DOHH2 (cell line): ENCODE data around the gene RPS13.

Source experiments
- EZH2phosphoT487 ChIP-seq: fragments of 200-600 bp; sonication (generic); IDR thresholded peaks from 2 replicates; pipeline ENCODE4 v1.6.1; 2017; ENCODE audit warnings: borderline replicate concordance, mild to moderate bottlenecking, antibody characterized with exemption, low read length, moderate library complexity, mixed read lengths
- TF ChIP-seq, protein P1 (sequence below): fragments of 200-600 bp; sonication (generic); IDR thresholded peaks from one replicate; pipeline ENCODE4 v1.5.1; 2014; ENCODE audit warnings: antibody characterized with exemption, mild to moderate bottlenecking, low read depth, low read length; ENCODE audit not compliant: poor library complexity, severe bottlenecking

DNA sequence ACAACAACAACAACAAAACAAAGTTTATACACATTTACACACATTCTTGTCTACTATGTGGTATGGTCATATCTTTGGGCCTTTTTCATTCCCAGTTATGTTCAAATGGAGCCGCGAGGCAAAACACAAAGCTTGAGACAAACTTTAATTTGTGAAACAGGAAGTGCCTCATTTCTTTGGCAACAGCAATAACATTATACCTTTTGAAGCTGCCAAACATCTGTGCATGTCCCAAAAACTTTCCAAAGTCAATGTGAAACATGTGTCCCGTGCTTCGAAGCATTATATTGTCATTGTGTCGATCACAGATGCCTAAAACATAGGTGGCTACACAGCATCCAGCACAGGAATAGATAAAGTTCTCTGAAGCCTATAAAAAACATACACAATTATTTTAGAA is 25.0 kb upstream of the RPS13 start:
- TF ChIP-seq, protein P1, sequence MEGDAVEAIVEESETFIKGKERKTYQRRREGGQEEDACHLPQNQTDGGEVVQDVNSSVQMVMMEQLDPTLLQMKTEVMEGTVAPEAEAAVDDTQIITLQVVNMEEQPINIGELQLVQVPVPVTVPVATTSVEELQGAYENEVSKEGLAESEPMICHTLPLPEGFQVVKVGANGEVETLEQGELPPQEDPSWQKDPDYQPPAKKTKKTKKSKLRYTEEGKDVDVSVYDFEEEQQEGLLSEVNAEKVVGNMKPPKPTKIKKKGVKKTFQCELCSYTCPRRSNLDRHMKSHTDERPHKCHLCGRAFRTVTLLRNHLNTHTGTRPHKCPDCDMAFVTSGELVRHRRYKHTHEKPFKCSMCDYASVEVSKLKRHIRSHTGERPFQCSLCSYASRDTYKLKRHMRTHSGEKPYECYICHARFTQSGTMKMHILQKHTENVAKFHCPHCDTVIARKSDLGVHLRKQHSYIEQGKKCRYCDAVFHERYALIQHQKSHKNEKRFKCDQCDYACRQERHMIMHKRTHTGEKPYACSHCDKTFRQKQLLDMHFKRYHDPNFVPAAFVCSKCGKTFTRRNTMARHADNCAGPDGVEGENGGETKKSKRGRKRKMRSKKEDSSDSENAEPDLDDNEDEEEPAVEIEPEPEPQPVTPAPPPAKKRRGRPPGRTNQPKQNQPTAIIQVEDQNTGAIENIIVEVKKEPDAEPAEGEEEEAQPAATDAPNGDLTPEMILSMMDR: no peak
- TF ChIP-seq EZH2phosphoT487: no peak
